ENCODE measurements around the gene WAPL.
"Not testable (repeated sequence)": the region's sequence is repeated elsewhere in the genome, so short reads cannot be mapped to it uniquely, and the experiment has no call there.

WAPL gene

DNA sequence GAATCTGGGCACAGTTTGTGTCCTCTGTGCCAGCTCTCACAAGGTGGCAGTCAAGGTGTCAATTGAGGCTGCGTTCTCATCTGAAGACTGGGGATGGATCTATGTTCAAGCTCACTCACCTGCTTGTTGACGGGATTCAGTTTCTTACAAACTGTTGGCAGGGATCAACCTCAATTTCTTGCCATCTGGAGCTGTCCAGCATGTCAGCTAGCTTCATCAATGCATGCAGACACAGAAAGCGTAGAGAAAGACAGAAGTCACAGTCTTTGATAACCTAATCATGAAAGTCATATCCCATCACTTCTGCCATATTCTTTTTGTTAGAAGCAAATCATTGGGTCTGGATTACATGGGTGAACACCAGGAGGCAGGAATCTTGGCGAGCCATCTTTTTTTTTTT, 32.0 kb upstream of the WAPL start:
- no peak overlapping the region for H3K4me3 ChIP-seq (ENCODE audit: control insufficient read depth, low read depth, low read length)
- TF ChIP-seq, protein P1, sequence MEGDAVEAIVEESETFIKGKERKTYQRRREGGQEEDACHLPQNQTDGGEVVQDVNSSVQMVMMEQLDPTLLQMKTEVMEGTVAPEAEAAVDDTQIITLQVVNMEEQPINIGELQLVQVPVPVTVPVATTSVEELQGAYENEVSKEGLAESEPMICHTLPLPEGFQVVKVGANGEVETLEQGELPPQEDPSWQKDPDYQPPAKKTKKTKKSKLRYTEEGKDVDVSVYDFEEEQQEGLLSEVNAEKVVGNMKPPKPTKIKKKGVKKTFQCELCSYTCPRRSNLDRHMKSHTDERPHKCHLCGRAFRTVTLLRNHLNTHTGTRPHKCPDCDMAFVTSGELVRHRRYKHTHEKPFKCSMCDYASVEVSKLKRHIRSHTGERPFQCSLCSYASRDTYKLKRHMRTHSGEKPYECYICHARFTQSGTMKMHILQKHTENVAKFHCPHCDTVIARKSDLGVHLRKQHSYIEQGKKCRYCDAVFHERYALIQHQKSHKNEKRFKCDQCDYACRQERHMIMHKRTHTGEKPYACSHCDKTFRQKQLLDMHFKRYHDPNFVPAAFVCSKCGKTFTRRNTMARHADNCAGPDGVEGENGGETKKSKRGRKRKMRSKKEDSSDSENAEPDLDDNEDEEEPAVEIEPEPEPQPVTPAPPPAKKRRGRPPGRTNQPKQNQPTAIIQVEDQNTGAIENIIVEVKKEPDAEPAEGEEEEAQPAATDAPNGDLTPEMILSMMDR (conservative IDR thresholded peaks at IDR 0.05; ENCODE audit: control insufficient read depth, insufficient read depth, low read depth, low read length): no peak
- peak; percentile 5 for DNase-seq (ENCODE audit: low read depth)

DNA sequence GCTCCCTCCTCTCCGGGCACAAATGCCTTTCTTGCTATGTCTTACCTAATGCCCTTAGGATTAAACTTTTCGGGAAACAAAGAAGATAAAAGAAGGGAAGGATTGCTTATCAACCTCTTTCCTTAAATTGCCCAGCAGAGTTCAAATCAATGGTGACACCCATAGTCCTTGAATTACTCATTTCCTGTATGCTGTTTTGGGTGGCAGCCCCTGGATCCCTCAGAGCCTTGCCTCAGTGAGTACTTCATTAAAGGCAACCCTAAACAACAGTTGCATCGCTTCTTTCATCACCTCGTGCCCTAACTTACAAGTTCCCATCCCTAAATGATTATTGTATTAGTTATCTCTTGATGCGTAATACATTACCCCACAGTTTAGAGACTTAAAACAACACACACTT, 31.6 kb upstream of the WAPL start:
- DNase-seq (ENCODE audit: low read depth): no peak
- H3K4me3 ChIP-seq (ENCODE audit: control insufficient read depth, low read depth, low read length): no peak overlapping the region
- TF ChIP-seq, protein P1 (conservative IDR thresholded peaks at IDR 0.05; ENCODE audit: control insufficient read depth, insufficient read depth, low read depth, low read length): no peak

GRCh38 chr10:86547296-86547695, 25.7 kb upstream of the WAPL start:
- H3K4me3 ChIP-seq (ENCODE audit: control insufficient read depth, low read depth, low read length): no peak overlapping the region
- TF ChIP-seq, protein P1 (conservative IDR thresholded peaks at IDR 0.05; ENCODE audit: control insufficient read depth, insufficient read depth, low read depth, low read length): no peak
- DNase-seq (ENCODE audit: low read depth): peak; percentile 7

DNA sequence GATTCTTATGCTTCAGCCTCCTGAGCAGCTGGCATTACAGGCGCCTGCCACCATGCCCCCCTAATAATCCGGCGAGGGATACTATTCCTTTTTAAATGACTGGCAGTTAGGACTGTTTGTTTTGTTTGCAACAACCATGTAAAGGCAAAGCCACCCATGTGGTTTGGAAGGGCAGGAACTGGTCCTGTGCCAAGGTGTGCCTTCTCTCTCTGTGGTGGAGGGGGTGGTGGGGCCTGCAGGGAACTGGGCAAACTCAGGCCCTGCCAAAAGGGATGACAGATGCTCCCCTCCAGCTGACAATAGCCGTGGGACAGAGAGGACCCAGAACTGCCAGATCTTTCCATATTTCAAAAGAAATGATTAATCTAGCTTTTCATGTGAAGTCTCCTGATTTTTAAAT, 23.5 kb upstream of the WAPL start:
- TF ChIP-seq, protein P1 (conservative IDR thresholded peaks at IDR 0.05; ENCODE audit: control insufficient read depth, insufficient read depth, low read depth, low read length): no peak
- no peak for DNase-seq (ENCODE audit: low read depth)
- no peak overlapping the region for H3K4me3 ChIP-seq (ENCODE audit: control insufficient read depth, low read depth, low read length)

GRCh38 chr10:86540016-86540415, 18.4 kb upstream of the WAPL start:
- TF ChIP-seq, protein P1 (conservative IDR thresholded peaks at IDR 0.05; ENCODE audit: control insufficient read depth, insufficient read depth, low read depth, low read length): no peak
- DNase-seq (ENCODE audit: low read depth): no peak
- no peak overlapping the region for H3K4me3 ChIP-seq (ENCODE audit: control insufficient read depth, low read depth, low read length)

DNA sequence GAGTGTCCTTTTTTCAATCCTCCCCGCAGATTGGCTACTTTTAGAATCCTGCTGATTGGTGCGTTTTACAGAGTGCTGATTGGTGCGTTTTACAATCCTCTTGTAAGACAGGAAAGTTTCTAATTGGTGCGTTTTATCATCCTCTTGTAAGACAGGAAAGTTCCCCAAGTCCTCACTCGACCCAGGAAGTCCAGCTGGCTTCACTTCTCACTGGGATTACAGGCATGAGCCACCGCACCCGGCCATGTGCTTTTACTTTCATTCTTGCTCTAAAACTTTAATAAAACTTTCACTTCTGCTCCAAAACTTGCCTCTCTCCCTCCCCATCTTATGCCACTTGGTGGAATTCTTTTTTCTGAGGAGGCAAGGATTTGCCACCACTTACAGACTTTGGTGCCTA, 17.0 kb upstream of the WAPL start:
- no peak overlapping the region for H3K4me3 ChIP-seq (ENCODE audit: control insufficient read depth, low read depth, low read length)
- TF ChIP-seq, protein P1 (conservative IDR thresholded peaks at IDR 0.05; ENCODE audit: control insufficient read depth, insufficient read depth, low read depth, low read length): no peak
- DNase-seq (ENCODE audit: low read depth): peak; percentile 29

DNA sequence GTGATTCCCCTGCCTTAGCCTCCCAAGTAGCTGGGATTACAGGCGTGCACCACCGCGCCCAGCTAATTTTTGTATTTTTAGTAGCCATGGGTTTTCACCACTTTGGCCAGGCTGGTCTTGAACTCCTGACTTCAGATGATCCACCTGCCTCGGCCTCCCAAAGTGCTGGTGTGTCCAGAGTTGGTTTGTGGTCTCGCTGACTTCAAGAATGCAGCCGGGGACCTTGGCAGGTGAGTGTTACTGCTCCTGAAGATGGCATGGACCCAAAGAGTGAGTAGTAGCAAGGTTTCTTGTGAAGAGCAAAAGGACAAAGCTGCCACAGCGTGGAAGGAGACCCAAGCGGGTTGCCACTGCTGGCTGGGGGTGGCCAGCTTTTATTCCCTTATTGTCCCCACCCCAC, 16.4 kb upstream of the WAPL start:
- not testable (repeated sequence) for H3K4me3 ChIP-seq (ENCODE audit: control insufficient read depth, low read depth, low read length); DNase-seq (ENCODE audit: low read depth)
